DMS114 treated with DMSO at 0.1 percent for 48 hours (cell line): Measurements from ENCODE around the gene XRN1.

Experiments used
- DNase-seq: peaks from one replicate; lab custom pipeline; 2025; ENCODE audit not compliant: unreplicated experiment; lab: John Stamatoyannopoulos, UW

XRN1 gene

GRCh38 chr3:142275856-142276255 is 172.0 kb downstream of the XRN1 start:
- DNase-seq = no peak

GRCh38 chr3:142274908-142275307 is 172.9 kb downstream of the XRN1 start:
- DNase-seq = no peak

GRCh38 chr3:142273501-142273900 is 174.3 kb downstream of the XRN1 start:
- DNase-seq = no peak

- no peak for DNase-seq
Measured at GRCh38 chr3:142272200-142272891, 175.5 kb downstream of the XRN1 start.

- no peak for DNase-seq
Measured at GRCh38 chr3:142270407-142270806, 177.4 kb downstream of the XRN1 start.

GRCh38 chr3:142269767-142270166 is 178.1 kb downstream of the XRN1 start:
- no peak for DNase-seq

GRCh38 chr3:142268426-142268825 is 179.4 kb downstream of the XRN1 start:
- DNase-seq = no peak

GRCh38 chr3:142267269-142267668 is 180.6 kb downstream of the XRN1 start:
- no peak for DNase-seq

- DNase-seq = no peak
Measured at GRCh38 chr3:142263112-142263511, 184.7 kb downstream of the XRN1 start.

- DNase-seq = no peak
Measured at GRCh38 chr3:142259359-142259758, 188.5 kb downstream of the XRN1 start.

GRCh38 chr3:142256712-142257333 is 191.0 kb downstream of the XRN1 start:
- DNase-seq = no peak
